ENCODE results near the gene CPNE1.

Gene CPNE1

DNA sequence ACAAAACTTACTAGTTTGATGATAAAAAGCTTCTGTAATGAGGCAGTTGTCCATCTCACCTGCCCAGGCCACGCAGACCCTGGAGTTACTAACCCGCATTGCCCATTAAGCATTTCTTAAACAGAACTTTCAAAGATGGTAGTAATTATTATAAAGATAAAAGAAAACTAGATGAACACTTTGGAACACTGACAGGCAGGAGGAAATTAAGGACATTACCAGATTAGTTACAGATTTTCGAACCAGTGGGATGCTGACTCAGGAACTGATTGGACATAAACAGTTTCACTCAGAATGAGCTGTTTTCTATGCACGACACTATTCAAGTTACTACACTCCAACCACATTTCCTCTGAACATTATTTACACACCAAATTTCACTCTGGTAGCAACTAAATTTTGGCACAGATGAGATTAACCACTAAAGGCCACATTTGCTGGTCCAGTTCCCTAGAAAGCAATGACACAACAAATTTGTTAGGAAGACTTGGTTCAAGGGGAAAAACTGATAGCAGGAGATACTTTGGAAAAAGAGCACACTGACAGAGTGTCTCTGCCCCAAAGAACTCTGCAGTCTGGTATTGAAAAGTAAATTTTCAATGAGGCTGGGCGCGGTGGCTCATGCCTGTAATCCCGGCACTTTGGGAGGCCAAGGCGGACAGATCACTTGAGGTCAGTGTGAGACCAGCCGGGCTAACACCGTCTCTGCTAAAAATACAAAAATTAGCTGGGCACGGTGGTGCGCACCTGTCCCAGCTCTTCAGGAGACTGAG, 37.5 kb upstream of the CPNE1 start:
- peak overlapping the region; percentile 71 to 77 (median 76) for H3K4me3 Mint-ChIP-seq
- H3K4me1 Mint-ChIP-seq = peaks cover 29% of the 10 kb centered on the region
- H3K36me3 Mint-ChIP-seq (ENCODE audit: low read depth) = peaks cover 57% of the 10 kb centered on the region
- TF ChIP-seq, protein P1, sequence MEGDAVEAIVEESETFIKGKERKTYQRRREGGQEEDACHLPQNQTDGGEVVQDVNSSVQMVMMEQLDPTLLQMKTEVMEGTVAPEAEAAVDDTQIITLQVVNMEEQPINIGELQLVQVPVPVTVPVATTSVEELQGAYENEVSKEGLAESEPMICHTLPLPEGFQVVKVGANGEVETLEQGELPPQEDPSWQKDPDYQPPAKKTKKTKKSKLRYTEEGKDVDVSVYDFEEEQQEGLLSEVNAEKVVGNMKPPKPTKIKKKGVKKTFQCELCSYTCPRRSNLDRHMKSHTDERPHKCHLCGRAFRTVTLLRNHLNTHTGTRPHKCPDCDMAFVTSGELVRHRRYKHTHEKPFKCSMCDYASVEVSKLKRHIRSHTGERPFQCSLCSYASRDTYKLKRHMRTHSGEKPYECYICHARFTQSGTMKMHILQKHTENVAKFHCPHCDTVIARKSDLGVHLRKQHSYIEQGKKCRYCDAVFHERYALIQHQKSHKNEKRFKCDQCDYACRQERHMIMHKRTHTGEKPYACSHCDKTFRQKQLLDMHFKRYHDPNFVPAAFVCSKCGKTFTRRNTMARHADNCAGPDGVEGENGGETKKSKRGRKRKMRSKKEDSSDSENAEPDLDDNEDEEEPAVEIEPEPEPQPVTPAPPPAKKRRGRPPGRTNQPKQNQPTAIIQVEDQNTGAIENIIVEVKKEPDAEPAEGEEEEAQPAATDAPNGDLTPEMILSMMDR (IDR thresholded peaks at IDR 0.05; ENCODE audit: unreplicated experiment in 3 of 3) = no peak
- H3K27ac Mint-ChIP-seq = peak overlapping the region; percentile 63 to 81 (median 71)
- no peaks in the 10 kb centered on the region for H3K27me3 Mint-ChIP-seq (ENCODE audit: low read depth)
- no peaks in the 10 kb centered on the region for H3K9me3 Mint-ChIP-seq

- H3K4me3 Mint-ChIP-seq = peak overlapping the region; percentile 91 to 97 (median 97)
- TF ChIP-seq, protein P1 (IDR thresholded peaks at IDR 0.05; ENCODE audit: unreplicated experiment in 3 of 3) = no peak
- peaks cover 46% of the 10 kb centered on the region for H3K36me3 Mint-ChIP-seq (ENCODE audit: low read depth)
- H3K27ac Mint-ChIP-seq = peak overlapping the region; percentile 51 to 95 (median 89)
- H3K9me3 Mint-ChIP-seq = no peaks in the 10 kb centered on the region
- no peaks in the 10 kb centered on the region for H3K27me3 Mint-ChIP-seq (ENCODE audit: low read depth)
- peaks cover 30% of the 10 kb centered on the region for H3K4me1 Mint-ChIP-seq
These were observed 36.0 kb upstream of the CPNE1 start for GRCh38 chr20:35700625-35701148.

GRCh38 chr20:35699957-35700624, 35.4 kb upstream of the CPNE1 start:
- Mint-ChIP-seq H3K36me3 (ENCODE audit: low read depth) (peaks cover 46% of the 10 kb centered on the region), H3K27me3 (ENCODE audit: low read depth) (no peaks in the 10 kb centered on the region), H3K9me3 (no peaks in the 10 kb centered on the region), H3K27ac (peak overlapping the region; percentile 51 to 95 (median 89)), H3K4me1 (peaks cover 30% of the 10 kb centered on the region), H3K4me3 (peak overlapping the region; percentile 91 to 97 (median 97))
- TF ChIP-seq, protein P1 (IDR thresholded peaks at IDR 0.05; ENCODE audit: unreplicated experiment in 3 of 3) = no peak

DNA sequence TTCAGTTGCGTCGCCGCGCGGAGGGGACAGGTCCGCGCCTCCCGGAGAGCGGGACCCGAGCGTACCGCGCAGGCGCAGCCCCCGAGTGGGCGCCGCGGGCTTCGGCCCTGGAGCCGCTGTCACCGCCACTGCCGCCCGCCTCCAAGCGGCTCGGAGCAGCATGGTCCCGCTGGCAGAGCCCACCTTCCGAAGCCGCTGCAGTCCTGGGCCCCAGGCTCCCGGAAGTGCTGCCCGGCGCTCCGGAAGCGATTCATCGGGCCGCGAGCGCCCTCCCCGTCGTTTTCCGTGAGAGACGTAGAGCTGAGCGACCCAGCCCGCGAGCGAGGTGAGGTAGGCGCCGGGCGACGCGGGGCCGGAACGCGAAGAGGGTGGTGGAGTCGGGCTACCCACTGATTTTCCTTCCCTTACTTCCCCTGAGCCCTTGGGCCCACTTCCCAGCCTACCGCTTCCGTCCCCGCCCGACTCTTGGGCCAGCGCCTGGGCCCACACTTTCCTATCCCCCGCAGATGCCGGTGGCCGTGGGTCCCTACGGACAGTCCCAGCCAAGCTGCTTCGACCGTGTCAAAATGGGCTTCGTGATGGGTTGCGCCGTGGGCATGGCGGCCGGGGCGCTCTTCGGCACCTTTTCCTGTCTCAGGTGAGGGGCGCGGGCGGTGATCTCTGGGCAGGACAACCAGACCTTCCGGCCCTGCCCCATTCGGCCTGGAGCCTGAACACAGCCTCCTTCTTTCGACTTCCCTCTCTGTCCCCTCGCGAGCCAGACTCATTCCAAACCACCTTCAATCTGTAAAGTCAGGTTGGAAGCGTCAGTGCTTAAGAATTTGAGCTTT, 34.6 kb upstream of the CPNE1 start, which contains the start of the genes NFS1 and ROMO1:
Gene NFS1, minus strand, starts transcription at position 226 of the 830 bp plus-strand sequence. Its CDS starts 64 bp downstream, at position 162.
Gene ROMO1, plus strand, starts transcription at position 279 of the 830 bp plus-strand sequence. Its CDS starts 228 bp downstream, at position 507.
- TF ChIP-seq, protein P1 (IDR thresholded peaks at IDR 0.05; ENCODE audit: unreplicated experiment in 3 of 3) = peak; percentile 7 to 28 (median 21)
- Mint-ChIP-seq H3K27me3 (ENCODE audit: low read depth) (no peaks in the 10 kb centered on the region), H3K27ac (peak within 1 kb of the TSS; percentile 51 to 95 (median 89)), H3K36me3 (ENCODE audit: low read depth) (peaks cover 40% of the 10 kb centered on the region), H3K4me3 (peak within 1 kb of the TSS; percentile 91 to 97 (median 97)), H3K9me3 (no peaks in the 10 kb centered on the region), H3K4me1 (peaks cover 30% of the 10 kb centered on the region)

- TF ChIP-seq, protein P1 (IDR thresholded peaks at IDR 0.05; ENCODE audit: unreplicated experiment in 3 of 3) = no peak
- Mint-ChIP-seq H3K9me3 (no peaks in the 10 kb centered on the region), H3K27ac (peak overlapping the region; percentile 51 to 93 (median 89)), H3K4me1 (peaks cover 30% of the 10 kb centered on the region), H3K27me3 (ENCODE audit: low read depth) (no peaks in the 10 kb centered on the region), H3K4me3 (peak overlapping the region; percentile 91 to 97 (median 97)), H3K36me3 (ENCODE audit: low read depth) (peaks cover 32% of the 10 kb centered on the region)
These were observed 33.8 kb upstream of the CPNE1 start for GRCh38 chr20:35698298-35699126.
